GM12878 (cell line): ENCODE data around the gene RIMS1. TPM values are rescaled to one million over a fixed set of nuclear protein-coding genes. Genes with fewer than 3 reads are reported as not detected.
"Not testable (repeated sequence)": the region's sequence is repeated elsewhere in the genome, so short reads cannot be mapped to it uniquely, and the experiment has no call there.

ENCODE experiments used
- ATAC-seq: fragments of 200-7000 bp; cut with Tn5 transposase; 3 replicates; pipeline ENCODE4 v1.9.1; 2020; ENCODE audit warnings: mild to moderate bottlenecking, moderate library complexity
- BruUV-seq: library from RNA; stranded (reverse); fragments of 400-500 nt; replicated peaks from 2 replicates; lab custom pipeline; 2021; lab: Mats Ljungman, UMichigan
- CTCF ChIA-PET: fragments of 300-600 bp; sonication (Branson Sonifier 250); formaldehyde crosslinking; extraction: SDS; loops from one replicate; lab custom pipeline; 2021; ENCODE audit warnings: inconsistent platforms; lab: Yijun Ruan, JAX
- POLR2A ChIA-PET: fragments of 350-600 bp; formaldehyde crosslinking; extraction: SDS; loops from one replicate; lab custom pipeline; 2021; ENCODE audit warnings: inconsistent platforms; lab: Charles Lee
- RAD21 ChIA-PET: fragments of 300-600 bp; sonication (Branson Sonifier 250); formaldehyde crosslinking; loops from one replicate; lab custom pipeline; 2023; ENCODE audit warnings: antibody characterized with exemption; ENCODE audit not compliant: unreplicated experiment; lab: Charles Lee
- SMC1A ChIA-PET: fragments of 300-600 bp; sonication (Branson Sonifier 250); formaldehyde crosslinking; loops from one replicate; lab custom pipeline; 2023; ENCODE audit not compliant: unreplicated experiment, uncharacterized antibody; lab: Charles Lee
- DNase-seq: peaks from one replicate; pipeline ENCODE4 v3.0.0-alpha.2; 2011; ENCODE audit warnings: low read depth, low spot score
- FAIRE-seq: peaks from 3 replicates; lab custom pipeline; 2011; peaks lifted over from hg19 to GRCh38; lab: Jason Lieb, UNC
- H2AFZ ChIP-seq: 2 replicates; pipeline ENCODE4 v1.6.0; 2011; ENCODE audit warnings: low read depth, low read length, control low read depth; ENCODE audit not compliant: control insufficient read depth
- H3K27ac ChIP-seq: 2 replicates; pipeline ENCODE4 v1.5.1; 2011; ENCODE audit warnings: control low read depth; ENCODE audit not compliant: control insufficient read depth, insufficient read depth
- H3K27me3 ChIP-seq, 2 experiments: replicated peaks in 1 of 2; 2 replicates each; pipeline versions ENCODE4 v1.6.0 to v1.6.1; 2011; ENCODE audit warnings: low read length in 1 of 2; ENCODE audit not compliant: control insufficient read depth in 2 of 2, insufficient read depth in 2 of 2
- H3K36me3 ChIP-seq, 2 experiments: 2 replicates each; pipeline ENCODE4 v1.5.1; 2011; ENCODE audit warnings: low read length in 1 of 2; ENCODE audit not compliant: control insufficient read depth in 2 of 2, insufficient read depth in 2 of 2
- H3K4me1 ChIP-seq: 2 replicates; pipeline ENCODE4 v1.6.1; 2011; ENCODE audit warnings: mild to moderate bottlenecking, low read length, moderate library complexity, mixed read lengths; ENCODE audit not compliant: control insufficient read depth, insufficient read depth
- H3K4me2 ChIP-seq: 2 replicates; pipeline ENCODE4 v1.6.0; 2011; ENCODE audit warnings: control low read depth; ENCODE audit not compliant: control insufficient read depth, insufficient read depth
- H3K4me3 ChIP-seq: fragments of 200-600 bp; sonication (generic); 2 replicates; pipeline ENCODE4 v1.5.1; 2016
- H3K79me2 ChIP-seq: 2 replicates; pipeline ENCODE4 v1.6.0; 2011; ENCODE audit warnings: low read length; ENCODE audit not compliant: control insufficient read depth, insufficient read depth
- H3K9ac ChIP-seq: 2 replicates; pipeline ENCODE4 v1.8.0; 2011; ENCODE audit warnings: low read length, control low read depth, mixed read lengths; ENCODE audit not compliant: control insufficient read depth, insufficient read depth
- H3K9me3 ChIP-seq: replicated peaks from 3 replicates; pipeline ENCODE4 v1.5.1; 2011; ENCODE audit warnings: mild to moderate bottlenecking, low read length; ENCODE audit not compliant: control insufficient read depth, insufficient read depth
- H4K20me1 ChIP-seq: 2 replicates; pipeline ENCODE4 v1.6.0; 2011; ENCODE audit not compliant: control insufficient read depth, insufficient read depth
- ESRRA ChIP-seq: IDR thresholded peaks from 2 replicates; pipeline ENCODE4 v1.6.1; 2012; ENCODE audit warnings: mild to moderate bottlenecking, low read length, improper control_type of control experiment
- HDAC6 ChIP-seq: fragments of 200-600 bp; sonication (generic); IDR thresholded peaks from one replicate; pipeline ENCODE4 v1.8.0; 2017; ENCODE audit warnings: antibody characterized with exemption; ENCODE audit not compliant: unreplicated experiment
- JUND ChIP-seq: IDR thresholded peaks from 2 replicates; pipeline ENCODE4 v1.6.1; 2012; ENCODE audit warnings: low read depth, mild to moderate bottlenecking, low read length, improper control_type of control experiment, moderate library complexity
- NFYA ChIP-seq: IDR thresholded peaks from 2 replicates; pipeline ENCODE4 v1.6.1; 2011; ENCODE audit warnings: low read depth, mild to moderate bottlenecking, low read length, improper control_type of control experiment, borderline replicate concordance
- RELA ChIP-seq: fragments of 450-650 bp; IDR thresholded peaks from 2 replicates; pipeline ENCODE4 v1.8.0; 2014; ENCODE audit warnings: borderline replicate concordance; ENCODE audit not compliant: partially characterized antibody
- SREBF1 ChIP-seq: IDR thresholded peaks from 2 replicates; pipeline ENCODE4 v1.6.1; 2012; ENCODE audit warnings: mild to moderate bottlenecking, low read length
- USF1 ChIP-seq: IDR thresholded peaks from 2 replicates; pipeline ENCODE4 v1.6.1; 2011; ENCODE audit warnings: borderline replicate concordance, low read depth, mild to moderate bottlenecking, moderate library complexity, mixed read lengths, low read length; ENCODE audit not compliant: insufficient read depth; ENCODE audit errors: extremely low read length
- YY1 ChIP-seq: IDR thresholded peaks from 2 replicates; pipeline ENCODE4 v1.6.1; 2011; ENCODE audit warnings: low read depth, mild to moderate bottlenecking, low read length
- WGBS: methylation state at CpG from one replicate; pipeline ENCODE4 v1.1.6; 2016; ENCODE audit warnings: low lambda C conversion rate; ENCODE audit not compliant: insufficient replicate concordance, insufficient coverage; ENCODE audit errors: missing lambda C conversion rate; 5-methylcytosine and 5-hydroxymethylcytosine counted together
- in situ Hi-C: fragments of 300-500 bp; cut with MboI; formaldehyde crosslinking; loops from 9 replicates; pipeline ENCODE4 v1.14.3; 2018; ENCODE audit warnings: mixed read lengths
- intact Hi-C: fragments of 100-400 bp; cut with micrococcal nuclease; formaldehyde crosslinking; loops from one replicate; pipeline ENCODE4 v1.14.2; 2022; ENCODE audit not compliant: unreplicated experiment
- polyA plus RNA-seq, 11 experiments: library from polyadenylated mRNA; depleted of rRNA in 4 of 11; unstranded in 6 of 11; stranded (reverse) in 5 of 11; fragments of >200 nt; fragmentation: Nextera tagmentation in 4 of 11; fragmentation: Illumina TruSeq in 1 of 11; extraction: Ambion mirVana in 4 of 11; extraction: Trizol in 1 of 11; gene quantifications; 1 replicate in 1 of 11; 2 replicates in 10 of 11; pipeline versions ENCODE4 v1.2.1 to v1.2.3, GENCODE V29; 2011 to 2016; ENCODE audit warnings: inconsistent platforms in 2 of 11, missing spikeins in 2 of 11, low read depth in 1 of 11
- total RNA-seq, 4 experiments: library from RNA; depleted of rRNA in 3 of 4; stranded (reverse); fragments of >200 nt in 3 of 4; fragmentation: Illumina TruSeq in 1 of 4; extraction: Trizol in 1 of 4; gene quantifications; 2 replicates each; pipeline versions ENCODE4 v1.2.1 to v1.2.3, GENCODE V29; 2013 to 2021

Gene RIMS1
- total and polyA plus RNA-seq, 10 of the 15 experiments (the other 5 are each of a cell fraction or from before 2014, with no cell fraction given), result 0.05 to 0.76 (median 0.23) TPM

GRCh38 chr6:72328775-72329174 is 442.4 kb downstream of the RIMS1 start (continued):
- no peak for TF ChIP-seq HDAC6
- no peak for TF ChIP-seq SREBF1
- TF ChIP-seq JUND, result no peak
- TF ChIP-seq ESRRA, result no peak
- TF ChIP-seq RELA, result no peak
- TF ChIP-seq YY1, result no peak
- no peak for TF ChIP-seq NFYA
- no peak for TF ChIP-seq USF1
- TF ChIP-seq, all 136 proteins: peak for 0

GRCh38 chr6:72335203-72335602 is 448.9 kb downstream of the RIMS1 start:
- RAD21 ChIA-PET, H3K9me3 ChIP-seq, H3K79me2 ChIP-seq, POLR2A ChIA-PET, H2AFZ ChIP-seq, H3K4me1 ChIP-seq, intact Hi-C loops, H3K36me3 ChIP-seq, H3K27me3 ChIP-seq, BruUV-seq, H4K20me1 ChIP-seq, FAIRE-seq, H3K4me2 ChIP-seq, H3K9ac ChIP-seq, ATAC-seq, H3K27ac ChIP-seq, DNase-seq, in situ Hi-C loops, H3K4me3 ChIP-seq, CTCF ChIA-PET, SMC1A ChIA-PET: not testable (repeated sequence)
- 21% methylated on average over 2 of the region's 2 CpGs for WGBS
